GM23338 (cell line): ENCODE data around the gene RPTOR. TPM values are rescaled to one million over a fixed set of nuclear protein-coding genes. Genes with fewer than 3 reads are reported as not detected.

ENCODE experiments used
- ATAC-seq: fragments of 200-7000 bp; cut with Tn5 transposase; 3 replicates; pipeline ENCODE4 v1.9.1; 2020
- DNase-seq: peaks from one replicate; pipeline ENCODE4 v3.0.0-alpha.2; 2015; ENCODE audit warnings: low spot score
- H2AFZ ChIP-seq: fragments of 200-600 bp; sonication (generic); 2 replicates; pipeline ENCODE4 v1.8.0; 2016; ENCODE audit warnings: antibody characterized with exemption, mild to moderate bottlenecking, moderate library complexity
- H3F3A ChIP-seq: fragments of 200-600 bp; sonication (generic); replicated peaks from 2 replicates; pipeline ENCODE4 v1.8.0; 2017; ENCODE audit warnings: antibody characterized with exemption, mixed run types, low read depth
- H3K27ac ChIP-seq: fragments of 200-600 bp; sonication (generic); 2 replicates; pipeline ENCODE4 v1.6.1; 2016; ENCODE audit warnings: low read depth
- H3K27me3 ChIP-seq: fragments of 200-600 bp; sonication (generic); 2 replicates; pipeline ENCODE4 v1.8.0; 2016; ENCODE audit warnings: mild to moderate bottlenecking, mixed run types, moderate library complexity; ENCODE audit not compliant: insufficient read depth
- H3K36me3 ChIP-seq: fragments of 200-600 bp; sonication (generic); 2 replicates; pipeline ENCODE4 v1.8.0; 2016; ENCODE audit warnings: mild to moderate bottlenecking; ENCODE audit not compliant: insufficient read depth
- H3K4me1 ChIP-seq: fragments of 200-600 bp; sonication (generic); 2 replicates; pipeline ENCODE4 v1.8.0; 2016; ENCODE audit warnings: mild to moderate bottlenecking, moderate library complexity; ENCODE audit not compliant: insufficient read depth
- H3K4me2 ChIP-seq: fragments of 200-600 bp; sonication (generic); 2 replicates; pipeline ENCODE4 v1.7.1; 2017; ENCODE audit warnings: mixed run types
- H3K4me3 ChIP-seq: fragments of 200-600 bp; sonication (generic); 2 replicates; pipeline ENCODE4 v1.6.1; 2016; ENCODE audit warnings: mixed run types
- H3K79me2 ChIP-seq: fragments of 200-600 bp; sonication (generic); replicated peaks from 2 replicates; pipeline ENCODE4 v1.8.0; 2017; ENCODE audit warnings: mild to moderate bottlenecking; ENCODE audit not compliant: insufficient read depth
- H3K9me2 ChIP-seq: fragments of 200-600 bp; sonication (generic); 2 replicates; pipeline ENCODE4 v1.8.0; 2017; ENCODE audit not compliant: insufficient read depth
- H4K20me1 ChIP-seq: fragments of 200-600 bp; sonication (generic); replicated peaks from 2 replicates; pipeline ENCODE4 v1.8.0; 2017; ENCODE audit warnings: mild to moderate bottlenecking; ENCODE audit not compliant: insufficient read depth
- H3K27ac Mint-ChIP-seq: 2 replicates; pipeline ENCODE4 v1.8.0; 2020; ENCODE audit warnings: inconsistent platforms, mild to moderate bottlenecking, moderate library complexity, mixed read lengths
- H3K27me3 Mint-ChIP-seq: 3 replicates; pipeline ENCODE4 v1.8.0; 2022; ENCODE audit warnings: low read depth, mild to moderate bottlenecking, moderate library complexity, mixed read lengths, inconsistent platforms; ENCODE audit not compliant: insufficient read depth, poor library complexity
- H3K36me3 Mint-ChIP-seq: 3 replicates; pipeline ENCODE4 v1.8.0; 2021; ENCODE audit warnings: low read depth, mild to moderate bottlenecking, inconsistent platforms, moderate library complexity, mixed read lengths
- H3K4me1 Mint-ChIP-seq: 3 replicates; pipeline ENCODE4 v1.8.0; 2020; ENCODE audit warnings: mild to moderate bottlenecking, inconsistent platforms, mixed read lengths
- H3K4me3 Mint-ChIP-seq: 3 replicates; pipeline ENCODE4 v1.8.0; 2021; ENCODE audit warnings: moderate library complexity, mild to moderate bottlenecking, inconsistent platforms, mixed read lengths
- H3K9me3 Mint-ChIP-seq: 3 replicates; pipeline ENCODE4 v1.8.0; 2020; ENCODE audit warnings: moderate library complexity, mild to moderate bottlenecking, inconsistent platforms, mixed read lengths
- NANOG ChIP-seq: IDR thresholded peaks from 2 replicates; pipeline ENCODE4 v1.6.1; 2016; ENCODE audit warnings: antibody characterized with exemption, borderline replicate concordance
- ZNF331 ChIP-seq: fragments of 250-450 bp; sonication (Bioruptor Pico); IDR thresholded peaks from 2 replicates; pipeline ENCODE4 v1.5.0; 2020; ENCODE audit warnings: low read depth, mild to moderate bottlenecking, moderate library complexity
- polyA plus RNA-seq: library from polyadenylated mRNA; unstranded; fragments of >200 nt; fragmentation: Nextera tagmentation; extraction: Ambion mirVana; gene quantifications from 2 replicates; pipeline ENCODE4 v1.2.1, GENCODE V29; 2016
- total RNA-seq: library from RNA; depleted of rRNA; stranded (reverse); fragments of >200 nt; shearing (Covaris generic); gene quantifications from 2 replicates; pipeline ENCODE4 v1.2.3, GENCODE V29; 2014
- TF ChIP-seq, protein P1 (sequence below): fragments of 250-450 bp; sonication (Bioruptor Pico); IDR thresholded peaks from 2 replicates; pipeline ENCODE4 v1.5.0; 2020; ENCODE audit warnings: mild to moderate bottlenecking, moderate library complexity
- TF ChIP-seq, protein P2 (sequence below), 2 experiments: fragments of 200-600 bp in 1 of 2; sonication (generic) in 1 of 2; conservative IDR thresholded peaks; 2 replicates each; pipeline versions ENCODE4 v1.5.1 to v1.6.1; 2016 to 2017; ENCODE audit warnings: antibody characterized with exemption in 2 of 2, low read depth in 2 of 2, mild to moderate bottlenecking in 2 of 2, moderate library complexity in 1 of 2

Gene RPTOR
- total and polyA plus RNA-seq, 2 experiments from 2014 or later: 9.5 to 38.0 TPM

DNA sequence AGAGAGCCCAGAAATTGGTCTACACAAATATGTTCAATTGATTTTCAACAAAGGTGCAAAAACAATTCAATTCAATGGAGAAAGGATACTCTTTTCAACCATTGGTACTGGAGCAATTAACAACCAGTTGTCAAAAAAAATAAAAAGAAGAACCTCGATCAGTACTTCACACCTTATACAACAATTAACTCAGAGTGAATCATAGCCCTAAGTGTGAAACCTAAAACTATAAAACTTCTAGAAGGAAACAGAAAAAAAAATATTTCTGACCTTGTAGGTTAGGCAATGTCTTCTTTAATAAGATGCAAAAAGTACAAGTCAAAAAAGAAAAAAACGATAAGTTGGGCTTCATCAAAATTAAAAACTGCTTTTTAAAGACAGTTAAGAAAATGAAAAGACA is 390.9 kb downstream of the RPTOR start (continued):
- TF ChIP-seq, protein P1, sequence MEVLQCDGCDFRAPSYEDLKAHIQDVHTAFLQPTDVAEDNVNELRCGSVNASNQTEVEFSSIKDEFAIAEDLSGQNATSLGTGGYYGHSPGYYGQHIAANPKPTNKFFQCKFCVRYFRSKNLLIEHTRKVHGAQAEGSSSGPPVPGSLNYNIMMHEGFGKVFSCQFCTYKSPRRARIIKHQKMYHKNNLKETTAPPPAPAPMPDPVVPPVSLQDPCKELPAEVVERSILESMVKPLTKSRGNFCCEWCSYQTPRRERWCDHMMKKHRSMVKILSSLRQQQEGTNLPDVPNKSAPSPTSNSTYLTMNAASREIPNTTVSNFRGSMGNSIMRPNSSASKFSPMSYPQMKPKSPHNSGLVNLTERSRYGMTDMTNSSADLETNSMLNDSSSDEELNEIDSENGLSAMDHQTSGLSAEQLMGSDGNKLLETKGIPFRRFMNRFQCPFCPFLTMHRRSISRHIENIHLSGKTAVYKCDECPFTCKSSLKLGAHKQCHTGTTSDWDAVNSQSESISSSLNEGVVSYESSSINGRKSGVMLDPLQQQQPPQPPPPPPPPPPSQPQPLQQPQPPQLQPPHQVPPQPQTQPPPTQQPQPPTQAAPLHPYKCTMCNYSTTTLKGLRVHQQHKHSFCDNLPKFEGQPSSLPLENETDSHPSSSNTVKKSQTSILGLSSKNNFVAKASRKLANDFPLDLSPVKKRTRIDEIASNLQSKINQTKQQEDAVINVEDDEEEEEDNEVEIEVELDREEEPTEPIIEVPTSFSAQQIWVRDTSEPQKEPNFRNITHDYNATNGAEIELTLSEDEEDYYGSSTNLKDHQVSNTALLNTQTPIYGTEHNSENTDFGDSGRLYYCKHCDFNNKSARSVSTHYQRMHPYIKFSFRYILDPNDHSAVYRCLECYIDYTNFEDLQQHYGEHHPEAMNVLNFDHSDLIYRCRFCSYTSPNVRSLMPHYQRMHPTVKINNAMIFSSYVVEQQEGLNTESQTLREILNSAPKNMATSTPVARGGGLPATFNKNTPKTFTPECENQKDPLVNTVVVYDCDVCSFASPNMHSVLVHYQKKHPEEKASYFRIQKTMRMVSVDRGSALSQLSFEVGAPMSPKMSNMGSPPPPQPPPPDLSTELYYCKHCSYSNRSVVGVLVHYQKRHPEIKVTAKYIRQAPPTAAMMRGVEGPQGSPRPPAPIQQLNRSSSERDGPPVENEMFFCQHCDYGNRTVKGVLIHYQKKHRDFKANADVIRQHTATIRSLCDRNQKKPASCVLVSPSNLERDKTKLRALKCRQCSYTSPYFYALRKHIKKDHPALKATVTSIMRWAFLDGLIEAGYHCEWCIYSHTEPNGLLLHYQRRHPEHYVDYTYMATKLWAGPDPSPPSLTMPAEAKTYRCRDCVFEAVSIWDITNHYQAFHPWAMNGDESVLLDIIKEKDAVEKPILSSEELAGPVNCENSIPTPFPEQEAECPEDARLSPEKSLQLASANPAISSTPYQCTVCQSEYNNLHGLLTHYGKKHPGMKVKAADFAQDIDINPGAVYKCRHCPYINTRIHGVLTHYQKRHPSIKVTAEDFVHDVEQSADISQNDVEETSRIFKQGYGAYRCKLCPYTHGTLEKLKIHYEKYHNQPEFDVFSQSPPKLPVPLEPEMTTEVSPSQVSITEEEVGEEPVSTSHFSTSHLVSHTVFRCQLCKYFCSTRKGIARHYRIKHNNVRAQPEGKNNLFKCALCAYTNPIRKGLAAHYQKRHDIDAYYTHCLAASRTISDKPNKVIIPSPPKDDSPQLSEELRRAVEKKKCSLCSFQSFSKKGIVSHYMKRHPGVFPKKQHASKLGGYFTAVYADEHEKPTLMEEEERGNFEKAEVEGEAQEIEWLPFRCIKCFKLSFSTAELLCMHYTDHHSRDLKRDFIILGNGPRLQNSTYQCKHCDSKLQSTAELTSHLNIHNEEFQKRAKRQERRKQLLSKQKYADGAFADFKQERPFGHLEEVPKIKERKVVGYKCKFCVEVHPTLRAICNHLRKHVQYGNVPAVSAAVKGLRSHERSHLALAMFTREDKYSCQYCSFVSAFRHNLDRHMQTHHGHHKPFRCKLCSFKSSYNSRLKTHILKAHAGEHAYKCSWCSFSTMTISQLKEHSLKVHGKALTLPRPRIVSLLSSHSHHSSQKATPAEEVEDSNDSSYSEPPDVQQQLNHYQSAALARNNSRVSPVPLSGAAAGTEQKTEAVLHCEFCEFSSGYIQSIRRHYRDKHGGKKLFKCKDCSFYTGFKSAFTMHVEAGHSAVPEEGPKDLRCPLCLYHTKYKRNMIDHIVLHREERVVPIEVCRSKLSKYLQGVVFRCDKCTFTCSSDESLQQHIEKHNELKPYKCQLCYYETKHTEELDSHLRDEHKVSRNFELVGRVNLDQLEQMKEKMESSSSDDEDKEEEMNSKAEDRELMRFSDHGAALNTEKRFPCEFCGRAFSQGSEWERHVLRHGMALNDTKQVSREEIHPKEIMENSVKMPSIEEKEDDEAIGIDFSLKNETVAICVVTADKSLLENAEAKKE: no peak
- no peak for TF ChIP-seq ZNF331 (CRISPR knock-in tag)

DNA sequence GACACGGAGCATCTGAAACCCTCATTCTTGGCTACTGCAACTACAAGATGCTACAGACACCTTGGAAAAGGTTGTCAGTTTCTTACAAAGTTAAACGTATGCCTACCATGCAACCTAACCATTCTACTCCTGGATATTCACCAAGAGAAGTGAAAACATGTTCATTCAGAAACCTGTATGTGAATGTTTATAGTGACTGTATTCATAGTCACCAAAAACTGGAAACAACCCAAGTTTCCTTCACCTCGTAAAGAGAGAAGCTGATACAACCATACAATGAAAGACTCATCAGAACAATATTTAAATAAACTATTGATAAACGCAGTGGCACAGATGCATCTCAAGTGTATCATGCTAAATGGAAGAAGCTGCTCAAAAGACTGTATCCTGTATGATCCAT is 391.6 kb downstream of the RPTOR start:
- ATAC-seq (no peak), DNase-seq (no peak)
- Histone ChIP-seq H4K20me1 (peaks cover 8% of the 10 kb centered on the region; the same call in 1 of the 2 replicates), H3K79me2 (no peaks in the 10 kb centered on the region), H3K4me2 (no peak overlapping the region), H3F3A (no peaks in the 10 kb centered on the region), H3K9me2 (no peaks in the 10 kb centered on the region), H3K27ac (no peak overlapping the region), H3K36me3 (no peaks in the 10 kb centered on the region), H3K4me1 (no peaks in the 10 kb centered on the region), H3K27me3 (no peaks in the 10 kb centered on the region), H2AFZ (no peak overlapping the region), H3K4me3 (no peak overlapping the region)
- no peaks in the 10 kb centered on the region; the same call in 2 of the 3 replicates for H3K9me3 Mint-ChIP-seq
- H3K4me3 Mint-ChIP-seq: no peak overlapping the region
- H3K27ac Mint-ChIP-seq: no peak overlapping the region
- no peaks in the 10 kb centered on the region for H3K36me3 Mint-ChIP-seq
- peaks cover 15% of the 10 kb centered on the region for H3K27me3 Mint-ChIP-seq
- H3K4me1 Mint-ChIP-seq: peaks cover 19% of the 10 kb centered on the region
- TF ChIP-seq, protein P1: no peak
- TF ChIP-seq, protein P2, sequence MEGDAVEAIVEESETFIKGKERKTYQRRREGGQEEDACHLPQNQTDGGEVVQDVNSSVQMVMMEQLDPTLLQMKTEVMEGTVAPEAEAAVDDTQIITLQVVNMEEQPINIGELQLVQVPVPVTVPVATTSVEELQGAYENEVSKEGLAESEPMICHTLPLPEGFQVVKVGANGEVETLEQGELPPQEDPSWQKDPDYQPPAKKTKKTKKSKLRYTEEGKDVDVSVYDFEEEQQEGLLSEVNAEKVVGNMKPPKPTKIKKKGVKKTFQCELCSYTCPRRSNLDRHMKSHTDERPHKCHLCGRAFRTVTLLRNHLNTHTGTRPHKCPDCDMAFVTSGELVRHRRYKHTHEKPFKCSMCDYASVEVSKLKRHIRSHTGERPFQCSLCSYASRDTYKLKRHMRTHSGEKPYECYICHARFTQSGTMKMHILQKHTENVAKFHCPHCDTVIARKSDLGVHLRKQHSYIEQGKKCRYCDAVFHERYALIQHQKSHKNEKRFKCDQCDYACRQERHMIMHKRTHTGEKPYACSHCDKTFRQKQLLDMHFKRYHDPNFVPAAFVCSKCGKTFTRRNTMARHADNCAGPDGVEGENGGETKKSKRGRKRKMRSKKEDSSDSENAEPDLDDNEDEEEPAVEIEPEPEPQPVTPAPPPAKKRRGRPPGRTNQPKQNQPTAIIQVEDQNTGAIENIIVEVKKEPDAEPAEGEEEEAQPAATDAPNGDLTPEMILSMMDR (conservative IDR thresholded peaks at IDR 0.05; ENCODE audit: low read depth in 2 of 2): no peak
- no peak for TF ChIP-seq NANOG
